Uterus (tissue), 4 donors: Measurements from ENCODE around the gene CNOT9. TPM values are rescaled to one million over a fixed set of nuclear protein-coding genes. Genes with fewer than 3 reads are reported as not detected.

Experiments used
- DNase-seq, 2 donors: peaks; one replicate each; pipeline ENCODE4 v3.0.0-alpha.2; 2019 to 2020
- H3K27ac ChIP-seq, 2 donors: fragments of 200-600 bp; sonication (generic); 1 replicate in 1 of 2; 2 replicates in 1 of 2; pipeline ENCODE4 v1.5.1; 2016 to 2018
- H3K27me3 ChIP-seq, 2 donors: fragments of 200-600 bp; sonication (generic); one replicate each; pipeline ENCODE4 v1.5.1; 2018 to 2019; ENCODE audit warnings: control low read depth in 1 of 2
- H3K36me3 ChIP-seq, 2 donors: fragments of 200-600 bp; sonication (generic); one replicate each; pipeline ENCODE4 v1.5.1; 2019; ENCODE audit warnings: control low read depth in 1 of 2
- H3K4me1 ChIP-seq, 2 donors: fragments of 200-600 bp; sonication (generic); one replicate each; pipeline ENCODE4 v1.5.1; 2018 to 2019; ENCODE audit warnings: control low read depth in 1 of 2
- H3K4me3 ChIP-seq, 2 donors: fragments of 200-600 bp; sonication (generic); 1 replicate in 1 of 2; 2 replicates in 1 of 2; pipeline ENCODE4 v1.5.1; 2018 to 2019; ENCODE audit warnings: mild to moderate bottlenecking in 1 of 2
- H3K9me3 ChIP-seq, 2 donors: fragments of 200-600 bp; sonication (generic); one replicate each; pipeline ENCODE4 v1.5.1; 2019; ENCODE audit warnings: control low read depth in 1 of 2
- CTCF ChIP-seq, 4 experiments: fragments of 200-600 bp in 2 of 4; fragments of 450-650 bp in 2 of 4; sonication (generic) in 2 of 4; IDR thresholded peaks; one replicate each; pipeline ENCODE4 v1.5.1; 2016 to 2019; ENCODE audit warnings: antibody characterized with exemption in 4 of 4, mild to moderate bottlenecking in 2 of 4, moderate library complexity in 1 of 4
- POLR2A ChIP-seq, 2 donors: fragments of 450-650 bp; IDR thresholded peaks; one replicate each; pipeline ENCODE4 v1.6.1; 2016; ENCODE audit warnings: antibody characterized with exemption in 2 of 2, mild to moderate bottlenecking in 1 of 2, moderate library complexity in 1 of 2
- intact Hi-C: fragments of 100-400 bp; cut with DNase I; formaldehyde crosslinking; loops from one replicate; pipeline ENCODE4 v1.15.1; 2023; ENCODE audit warnings: low total_unique reads
- small RNA-seq: library from RNA; depleted of rRNA; stranded (forward); fragments of <200 nt; gene quantifications from one replicate; pipeline ENCODE3, GENCODE V24; 2016
- total RNA-seq, 4 donors: library from RNA; depleted of rRNA in 3 of 4; stranded (reverse); fragments of >200 nt in 3 of 4; gene quantifications; one replicate each; pipeline versions ENCODE4 v1.1.0 to v1.2.4, GENCODE V29; 2014 to 2023
- donor health status: DM: yes; HTN: yes; CAD: no.

The CNOT9 gene
- total RNA-seq, 4 donors from 2014 or later: 42.1 to 78.2 (median 51.2) TPM

- no peak for DNase-seq
- no peaks in the 10 kb centered on the region for H3K4me1 ChIP-seq
- no peaks in the 10 kb centered on the region for H3K36me3 ChIP-seq
- no peak for TF ChIP-seq POLR2A (IDR thresholded peaks at IDR 0.05)
- no peak for TF ChIP-seq CTCF (IDR thresholded peaks at IDR 0.05)
- H3K27ac ChIP-seq: no peak overlapping the region
- H3K9me3 ChIP-seq: no peaks in the 10 kb centered on the region
- no peaks in the 10 kb centered on the region for H3K27me3 ChIP-seq
- no peak overlapping the region for H3K4me3 ChIP-seq
- intact Hi-C loops: no loop called here
These were observed 75.2 kb downstream of the CNOT9 start for GRCh38 chr2:218643751-218644310.

GRCh38 chr2:218644721-218645120, 76.1 kb downstream of the CNOT9 start:
- no peak for DNase-seq
- intact Hi-C loops: no loop called here

GRCh38 chr2:218645126-218645525, 76.5 kb downstream of the CNOT9 start:
- H3K27me3 ChIP-seq: no peaks in the 10 kb centered on the region
- H3K4me3 ChIP-seq: no peak overlapping the region
- DNase-seq: no peak
- no peaks in the 10 kb centered on the region for H3K9me3 ChIP-seq
- H3K27ac ChIP-seq: no peak overlapping the region
- no peaks in the 10 kb centered on the region for H3K36me3 ChIP-seq
- no peaks in the 10 kb centered on the region for H3K4me1 ChIP-seq
- TF ChIP-seq POLR2A (IDR thresholded peaks at IDR 0.05): no peak
- TF ChIP-seq CTCF (IDR thresholded peaks at IDR 0.05): no peak
- intact Hi-C loops: no loop called here

More at GRCh38 chr2:218644721-218645120, 76.1 kb downstream of the CNOT9 start:
- Histone ChIP-seq H3K4me1 (no peaks in the 10 kb centered on the region), H3K36me3 (no peaks in the 10 kb centered on the region), H3K4me3 (no peak overlapping the region), H3K9me3 (no peaks in the 10 kb centered on the region), H3K27ac (no peak overlapping the region), H3K27me3 (no peaks in the 10 kb centered on the region)
- no peak for TF ChIP-seq POLR2A (IDR thresholded peaks at IDR 0.05)
- no peak for TF ChIP-seq CTCF (IDR thresholded peaks at IDR 0.05)

Small RNAs within 50 kb of the gene (small RNA-seq; reads per million reads assigned to genes)
- not detected for gene RNU6-136P

Other genes with a start within 250 kb of the CNOT9 start
- under 1 TPM in 2 of 4 donors, not detected in 2; 0.85 to 0.97 TPM for gene CATIP, start 212.0 kb upstream of the CNOT9 start, total RNA-seq
- gene SLC11A1, start 186.6 kb upstream of the CNOT9 start, total RNA-seq: 10 to 100 TPM in 1 of 4 donors, 1 to 10 TPM in 1, under 1 TPM in 2; 0.26 to 14.0 (median 4.2) TPM
- 100 to 1,000 TPM in 2 of 4 donors, 10 to 100 TPM in 2; 48.8 to 198 (median 76.8) TPM for gene CTDSP1, start 169.0 kb upstream of the CNOT9 start, total RNA-seq
- gene VIL1, start 149.7 kb upstream of the CNOT9 start, total RNA-seq: under 1 TPM in 3 of 4 donors, not detected in 1; 0.28 to 0.59 (median 0.51) TPM
- 10 to 100 TPM in 3 of 4 donors, 1 to 10 TPM in 1; 9.1 to 59.3 (median 20.7) TPM for gene USP37, start 488 bp upstream of the CNOT9 start, total RNA-seq
- 1 to 10 TPM in 2 of 4 donors, under 1 TPM in 1, not detected in 1; 0.26 to 2.4 (median 1.2) TPM for gene PLCD4, start 39.1 kb downstream of the CNOT9 start, total RNA-seq
- gene ZNF142, start 90.8 kb downstream of the CNOT9 start, total RNA-seq: 10 to 100 TPM; 11.8 to 40.3 (median 15.7) TPM
- 10 to 100 TPM in 2 of 4 donors, 1 to 10 TPM in 1, not detected in 1; 7.4 to 40.0 (median 29.9) TPM for gene BCS1L, start 90.8 kb downstream of the CNOT9 start, total RNA-seq
- gene RNF25, start 103.2 kb downstream of the CNOT9 start, total RNA-seq: 10 to 100 TPM in 2 of 4 donors, 1 to 10 TPM in 2; 5.6 to 33.8 (median 11.5) TPM
- 10 to 100 TPM in 3 of 4 donors, 1 to 10 TPM in 1; 7.4 to 52.1 (median 45.5) TPM for gene STK36, start 103.2 kb downstream of the CNOT9 start, total RNA-seq
- 100 to 1,000 TPM in 1 of 4 donors, 10 to 100 TPM in 3; 13.1 to 117 (median 25.7) TPM for gene TTLL4, start 142.0 kb downstream of the CNOT9 start, total RNA-seq
- 10 to 100 TPM in 2 of 4 donors, 1 to 10 TPM in 2; 4.1 to 15.7 (median 8.7) TPM for gene CYP27A1, start 213.3 kb downstream of the CNOT9 start, total RNA-seq